ELR (cell line): Measurements from ENCODE around the gene RWDD3.

Source experiments
- DNase-seq: peaks from one replicate; pipeline ENCODE4 v3.0.0-alpha.2; 2015; ENCODE audit warnings: low read depth

The RWDD3 gene

GRCh38 chr1:95282518-95282895 is 48.5 kb downstream of the RWDD3 start:
- no peak for DNase-seq

- DNase-seq: no peak
Observed at GRCh38 chr1:95284420-95284819, 50.4 kb downstream of the RWDD3 start.

- DNase-seq: no peak
Observed at GRCh38 chr1:95286479-95286878, 52.5 kb downstream of the RWDD3 start.

GRCh38 chr1:95287081-95287480 is 53.1 kb downstream of the RWDD3 start:
- peak; percentile 5 for DNase-seq

GRCh38 chr1:95287825-95288224 is 53.8 kb downstream of the RWDD3 start:
- no peak for DNase-seq
